Suppressor macrophage treated with lipopolysaccharide for 4 hours (primary cell): ENCODE results near the gene VGLL4.
A peak's percentile ranks its signal among the peaks of the same experiment; 100 is the strongest.
"Not testable (repeated sequence)": the region's sequence is repeated elsewhere in the genome, so short reads cannot be mapped to it uniquely, and the experiment has no call there.

ENCODE experiments used
- DNase-seq: peaks from one replicate; pipeline ENCODE4 v3.0.0-alpha.2; 2020

VGLL4 gene

DNA sequence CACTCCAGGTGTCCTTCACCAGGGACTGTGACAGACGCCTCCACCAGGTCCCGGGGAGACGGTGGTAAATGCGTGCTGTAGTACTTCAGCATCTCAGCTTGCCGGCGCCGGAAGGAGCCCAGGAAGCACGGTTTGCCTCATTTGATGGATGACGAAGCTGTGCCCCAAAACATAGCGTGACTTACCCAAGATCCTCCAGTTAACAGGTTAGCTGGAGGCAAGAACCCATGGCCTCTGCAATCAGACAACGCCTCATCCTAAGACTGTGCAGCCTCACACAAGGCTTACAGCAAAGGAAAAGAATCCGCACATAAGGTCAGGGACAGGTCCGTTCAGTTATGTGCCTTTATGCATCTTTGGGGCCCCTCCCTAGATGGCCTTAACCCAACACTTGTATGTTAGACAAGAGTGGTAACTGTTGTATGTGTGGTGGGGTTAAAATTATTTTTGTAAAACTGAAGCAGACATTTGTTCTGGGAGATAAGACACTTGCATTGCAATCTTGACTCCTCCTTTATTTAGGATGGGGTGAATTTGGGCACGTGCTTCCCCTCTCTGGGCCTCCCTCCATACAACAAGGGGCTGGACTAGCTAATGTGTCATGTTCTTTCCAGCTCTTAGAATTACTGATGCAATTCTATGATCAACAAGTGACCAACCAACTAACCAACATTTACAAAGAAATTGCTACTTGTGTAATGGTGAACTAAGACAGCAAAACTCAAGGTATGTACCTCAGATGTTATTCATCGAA is 39.4 kb downstream of the VGLL4 start:
- no peak for DNase-seq

DNA sequence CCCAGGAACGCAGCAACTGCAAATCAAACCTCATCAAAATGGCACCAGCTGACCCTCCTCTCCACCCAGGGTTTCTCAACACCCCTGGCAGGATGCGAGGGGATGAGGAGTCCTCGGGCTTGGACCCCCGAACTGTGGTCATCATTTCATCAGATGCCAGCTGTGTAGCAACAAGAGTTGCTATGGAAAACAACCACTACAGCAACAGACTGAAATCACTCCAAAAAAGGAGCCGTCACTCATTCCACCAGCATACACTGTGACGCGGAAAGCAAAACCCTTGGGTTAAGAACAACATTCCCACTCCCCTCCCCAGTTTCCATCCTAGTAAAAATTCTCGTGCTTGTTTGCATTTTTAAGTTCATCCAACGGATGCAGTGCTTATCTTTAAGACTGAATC is 40.1 kb downstream of the VGLL4 start:
- no peak for DNase-seq

GRCh38 chr3:11602886-11603527 is 40.7 kb downstream of the VGLL4 start:
- no peak for DNase-seq

DNA sequence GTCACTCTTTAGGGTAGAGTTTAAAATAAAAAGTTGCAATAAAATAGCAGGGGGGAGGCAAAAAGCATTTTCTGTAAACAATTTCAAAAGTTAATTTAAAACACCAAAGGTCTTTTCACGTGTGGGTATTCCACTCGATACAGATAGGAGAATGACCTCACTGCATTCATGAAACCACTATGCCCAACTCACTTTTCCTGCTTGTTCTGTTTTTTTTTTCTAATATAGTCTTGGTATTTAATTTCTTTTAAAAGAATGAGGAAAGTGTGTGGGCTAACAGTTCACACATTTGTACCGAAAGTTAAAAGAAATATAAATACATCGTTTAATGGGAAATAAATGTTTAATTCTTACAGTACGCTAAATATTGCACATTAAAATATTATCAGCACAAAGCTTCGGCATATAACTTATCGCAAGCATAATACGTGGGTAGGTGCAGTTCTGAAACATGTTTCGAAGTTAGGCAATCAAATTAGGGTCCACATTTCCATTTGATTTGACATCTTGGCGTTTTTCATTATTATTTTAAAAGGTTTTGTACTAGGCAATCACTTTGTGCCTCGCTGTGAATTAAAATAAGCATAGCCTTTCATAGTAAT is 41.4 kb downstream of the VGLL4 start:
- no peak for DNase-seq

GRCh38 chr3:11601446-11602238 is 42.1 kb downstream of the VGLL4 start:
- no peak for DNase-seq

GRCh38 chr3:11600501-11601282 is 43.0 kb downstream of the VGLL4 start:
- DNase-seq, result no peak

GRCh38 chr3:11596387-11596786 is 47.3 kb downstream of the VGLL4 start:
- no peak for DNase-seq

DNA sequence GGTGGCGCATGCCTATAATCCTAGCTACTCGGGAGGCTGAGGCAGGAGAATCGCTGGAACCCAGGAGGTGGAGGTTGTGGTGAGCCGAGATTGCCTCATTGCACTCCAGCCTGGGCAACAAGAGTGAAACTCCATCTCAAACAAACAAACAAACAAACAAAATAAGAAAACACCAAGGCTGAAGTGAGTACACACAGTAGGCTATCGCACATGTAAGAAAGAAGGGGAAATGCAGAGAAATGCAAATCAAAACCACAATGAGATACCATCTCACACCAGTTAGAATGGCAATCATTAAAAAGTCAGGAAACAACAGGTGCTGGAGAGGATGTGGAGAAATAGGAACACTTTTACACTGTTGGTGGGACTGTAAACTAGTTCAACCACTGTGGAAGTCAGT is 48.7 kb downstream of the VGLL4 start:
- DNase-seq, result not testable (repeated sequence)

- DNase-seq, result no peak
Measured at GRCh38 chr3:11593318-11594034, 50.2 kb downstream of the VGLL4 start.

DNA sequence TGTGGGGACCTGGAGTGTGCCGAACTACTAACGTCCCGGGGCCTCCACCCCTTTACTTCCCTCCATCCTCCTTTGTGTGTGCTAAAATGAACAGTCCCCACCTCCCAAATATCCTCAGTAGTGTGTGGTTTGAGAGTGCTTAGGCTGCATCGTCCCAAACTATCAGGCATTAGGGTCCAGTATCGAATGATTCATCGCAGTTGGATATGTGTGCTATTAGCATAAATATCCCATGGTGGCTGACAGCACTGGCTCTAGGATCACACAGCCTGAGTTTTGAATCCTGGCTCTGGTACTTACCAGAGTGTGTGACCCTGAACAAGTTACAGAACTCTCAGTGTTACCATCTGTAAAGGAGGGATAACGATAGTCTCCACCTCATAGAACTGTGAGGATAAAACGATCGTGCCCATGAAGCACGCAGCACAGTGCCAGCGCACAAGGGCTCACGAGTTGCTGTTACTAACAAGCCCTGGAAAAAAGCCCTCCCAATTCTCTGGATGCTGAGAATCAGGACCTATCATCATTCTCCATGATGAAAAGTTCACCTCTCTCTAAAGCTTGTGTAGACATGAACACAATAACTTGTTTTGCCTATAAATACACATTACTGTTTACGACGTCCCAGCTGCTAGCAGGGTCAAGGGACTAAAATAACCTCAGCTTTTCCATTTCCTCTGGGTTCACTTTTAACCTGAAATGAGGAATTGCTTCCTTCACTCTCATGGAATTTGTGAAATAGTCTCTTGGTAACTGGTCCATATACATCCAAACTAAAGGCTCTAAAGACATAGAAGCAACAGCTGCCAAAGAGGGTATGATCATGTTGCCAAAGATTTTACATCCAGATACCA is 51.0 kb downstream of the VGLL4 start:
- no peak for DNase-seq

DNA sequence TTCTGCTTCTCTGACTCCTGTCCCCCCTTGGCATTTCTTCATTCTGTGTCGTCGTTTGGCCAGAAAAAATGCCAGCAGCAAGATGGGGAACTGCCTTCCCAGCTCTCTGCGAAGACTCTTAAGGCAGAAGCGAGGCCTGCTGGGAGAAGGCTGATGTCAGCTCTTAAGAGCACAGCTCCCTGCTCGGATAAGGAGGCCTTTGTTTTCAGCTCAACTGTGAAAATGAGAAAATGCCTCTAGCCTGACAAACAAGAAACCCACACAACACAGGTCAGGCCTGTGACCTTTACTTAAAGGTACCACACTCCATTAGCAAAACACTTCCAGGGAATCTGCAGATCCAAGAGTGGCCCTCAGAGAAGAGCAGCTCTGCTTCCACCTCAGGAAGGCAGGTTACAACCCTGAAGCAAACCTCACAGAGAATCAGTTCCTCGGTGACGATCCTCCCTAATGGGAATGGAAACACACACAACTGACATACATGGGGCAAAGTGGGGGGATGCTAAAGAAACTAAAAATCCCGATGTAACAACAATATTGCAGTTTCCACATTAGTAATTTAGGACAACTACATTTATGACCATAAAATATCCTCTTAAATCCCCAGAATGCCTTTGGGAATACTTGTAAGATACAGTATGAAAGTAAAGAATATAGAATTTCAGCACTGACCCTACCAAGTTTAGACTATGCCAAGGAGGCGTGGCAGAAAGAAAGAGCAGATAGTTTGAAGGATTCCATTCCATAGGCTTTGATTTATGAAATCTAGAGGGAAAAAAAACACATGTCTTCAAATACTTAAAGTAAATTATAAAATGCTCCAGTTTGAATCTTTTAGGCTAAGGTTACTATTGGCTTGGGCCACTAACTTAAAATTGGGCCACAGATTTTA is 52.1 kb downstream of the VGLL4 start:
- DNase-seq, result peak; percentile 29

DNA sequence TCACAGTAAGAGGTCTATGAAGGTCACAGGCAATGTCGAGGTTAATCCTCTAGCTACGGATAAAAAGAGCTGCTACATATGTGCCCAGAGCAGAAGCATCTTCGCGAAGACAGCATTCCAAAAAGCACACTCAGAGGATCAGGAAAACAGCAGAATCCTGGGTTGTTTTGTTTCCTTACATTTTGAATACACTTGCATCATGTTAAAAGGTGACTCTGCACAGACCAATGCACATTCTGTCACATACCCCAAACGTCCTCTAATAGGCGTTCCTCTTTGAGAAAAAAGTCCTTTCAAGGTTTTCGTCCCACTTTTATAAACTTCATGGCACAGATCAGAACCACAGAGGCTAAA is 52.7 kb downstream of the VGLL4 start:
- DNase-seq, result no peak

GRCh38 chr3:11589706-11590105 is 54.0 kb downstream of the VGLL4 start:
- DNase-seq, result no peak

DNA sequence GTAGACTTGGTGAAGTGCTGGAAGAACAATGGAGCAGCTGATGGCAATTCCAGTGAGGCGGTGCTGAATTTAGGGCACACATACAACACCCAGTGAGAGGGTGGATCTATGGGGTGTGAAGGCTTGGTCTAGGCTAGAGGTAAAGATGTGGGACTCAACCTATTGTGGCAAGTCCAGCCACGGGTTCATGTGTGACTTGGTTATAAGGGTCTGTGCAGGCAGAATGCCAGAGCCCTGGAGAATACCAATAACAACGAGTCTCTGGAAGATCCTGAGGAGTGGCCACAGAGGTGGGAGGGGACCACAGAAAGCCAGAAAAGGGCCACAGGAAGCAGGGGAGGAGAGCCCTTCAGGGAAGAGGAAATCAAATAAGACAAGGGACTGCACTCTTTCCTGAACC is 55.0 kb downstream of the VGLL4 start:
- DNase-seq, result no peak

- no peak for DNase-seq
Measured at GRCh38 chr3:11588338-11588737, 55.4 kb downstream of the VGLL4 start.

DNA sequence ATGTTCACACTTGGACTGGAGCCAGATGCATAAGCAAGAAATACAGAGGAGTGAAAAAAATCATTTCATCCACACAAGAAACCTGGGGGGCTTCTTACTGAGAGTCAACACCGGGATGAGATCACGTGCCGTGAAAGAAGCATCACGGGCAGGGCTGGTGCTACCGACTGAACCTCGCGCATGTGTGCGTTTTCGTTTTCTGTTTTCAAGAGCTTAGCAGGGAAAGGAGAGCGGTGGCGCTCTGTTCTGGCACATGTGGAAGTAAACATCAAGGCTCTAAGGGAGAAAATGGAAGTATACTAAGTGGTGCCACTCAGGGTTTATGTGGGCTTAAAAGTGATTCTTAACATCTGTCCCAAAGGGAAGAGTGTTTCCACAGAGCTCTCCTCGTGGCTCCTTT is 55.9 kb downstream of the VGLL4 start:
- DNase-seq, result no peak

DNA sequence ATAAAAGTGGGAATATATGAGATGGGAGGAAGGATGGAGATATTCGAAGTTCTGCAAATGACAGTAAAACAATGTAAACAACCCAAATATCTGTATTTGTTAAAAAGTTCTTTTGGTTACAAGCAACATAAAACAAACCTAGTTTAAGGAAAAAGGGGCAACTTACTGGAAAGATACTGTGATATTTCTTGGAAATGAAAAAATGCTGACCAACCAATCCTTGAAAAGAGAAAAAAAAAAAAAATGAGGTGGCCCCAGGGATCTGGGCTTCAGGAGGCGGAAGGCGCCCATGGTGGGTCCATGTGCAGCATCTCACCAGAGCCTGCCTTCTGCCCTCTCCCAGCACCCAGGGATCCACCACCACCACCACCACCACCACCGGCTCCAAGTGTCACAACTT is 59.1 kb downstream of the VGLL4 start:
- no peak for DNase-seq

GRCh38 chr3:11583638-11584046 is 60.1 kb downstream of the VGLL4 start:
- no peak for DNase-seq

GRCh38 chr3:11583235-11583634 is 60.5 kb downstream of the VGLL4 start:
- DNase-seq, result no peak
